HT1080 (cell line): Measurements from ENCODE around the gene SUPT20H. TPM values are rescaled to one million over a fixed set of nuclear protein-coding genes. Genes with fewer than 3 reads are reported as not detected.

Experiments
- DNase-seq: peaks from one replicate; pipeline ENCODE4 v3.0.0-alpha.2; 2015; ENCODE audit warnings: low read depth
- total RNA-seq: library from RNA; depleted of rRNA; stranded (reverse); fragments of >200 nt; shearing (Covaris generic); gene quantifications from 2 replicates; pipeline ENCODE4 v1.2.3, GENCODE V29; 2014; rRNA removed

SUPT20H gene
- total RNA-seq, 1 experiment from 2014 or later, result 25.4 TPM

GRCh38 chr13:37001921-37002250 is 57.6 kb downstream of the SUPT20H start:
- no peak for DNase-seq

DNA sequence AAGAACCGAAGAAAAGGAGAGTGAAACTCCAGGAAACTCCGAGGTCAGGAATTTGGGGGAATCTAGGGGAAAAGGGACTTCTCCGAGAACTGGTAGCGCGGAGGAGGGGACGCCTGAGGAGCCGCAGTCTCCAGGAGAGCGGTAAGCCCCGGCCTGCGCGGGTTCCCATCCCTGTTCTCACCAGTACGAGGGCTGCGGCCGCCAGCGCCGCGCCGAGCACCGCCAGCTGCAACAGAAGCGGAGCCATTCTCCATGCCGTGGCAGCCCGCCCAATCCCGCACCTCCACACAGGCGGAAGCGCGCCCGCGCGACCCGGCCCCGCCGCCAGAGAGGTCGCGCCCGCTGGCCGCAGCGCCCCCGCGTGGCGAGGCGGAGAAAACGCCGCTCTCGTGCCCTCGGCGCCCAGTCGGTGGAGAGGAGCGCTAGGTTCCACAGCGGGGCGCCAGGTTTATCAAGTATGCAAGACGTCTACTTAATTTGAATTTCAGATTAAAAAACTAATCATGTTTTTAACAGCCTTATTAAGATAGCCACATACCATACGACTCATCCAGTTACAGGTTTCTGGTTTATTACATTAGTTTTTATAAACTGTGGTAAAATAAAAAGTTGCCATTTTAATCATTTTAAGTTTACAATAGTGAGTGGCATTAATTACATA is 60.3 kb downstream of the SUPT20H start, which contains the start of gene ALG5:
TSS of gene ALG5 (minus strand) at position 287 of the 661 bp plus-strand sequence. CDS start at position 247, 40 bp downstream.
- peak; percentile 87 for DNase-seq

GRCh38 chr13:36998624-36999041 is 60.9 kb downstream of the SUPT20H start:
- DNase-seq, result no peak

DNA sequence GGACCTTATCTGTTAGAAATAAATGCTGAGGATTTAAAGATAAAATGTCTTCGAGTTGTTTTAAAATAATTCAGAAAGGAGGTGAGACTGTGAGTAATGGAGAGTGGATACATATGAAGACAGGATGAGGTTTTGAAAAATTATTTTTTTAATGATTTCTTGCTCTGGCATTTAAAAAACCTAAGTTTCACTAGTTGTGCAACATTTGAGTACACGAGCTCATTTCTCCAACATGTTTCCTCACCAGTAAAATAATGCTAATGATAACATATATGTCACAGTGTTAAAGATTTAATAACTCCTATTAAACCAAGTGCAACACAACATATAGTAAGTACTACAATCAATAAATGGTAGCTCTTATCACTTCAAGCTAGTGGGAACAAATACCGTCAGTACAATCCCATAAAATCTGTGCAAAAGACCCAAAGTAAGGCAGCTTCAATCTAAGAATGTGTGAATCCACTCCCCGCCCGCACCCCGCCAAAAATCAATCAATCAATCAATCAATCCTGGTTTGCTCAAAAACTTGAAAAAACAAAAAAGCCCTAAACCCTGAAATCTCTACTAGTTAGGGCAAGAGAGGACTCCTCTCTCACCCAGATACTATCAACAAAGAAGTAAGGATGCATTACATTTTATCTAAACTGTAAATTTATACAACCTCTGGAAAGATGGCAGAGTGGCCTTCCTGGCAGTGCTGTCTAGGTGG is 61.6 kb downstream of the SUPT20H start:
- no peak for DNase-seq

- DNase-seq, result no peak
These were observed 67.1 kb downstream of the SUPT20H start for GRCh38 chr13:36992362-36992761.

DNA sequence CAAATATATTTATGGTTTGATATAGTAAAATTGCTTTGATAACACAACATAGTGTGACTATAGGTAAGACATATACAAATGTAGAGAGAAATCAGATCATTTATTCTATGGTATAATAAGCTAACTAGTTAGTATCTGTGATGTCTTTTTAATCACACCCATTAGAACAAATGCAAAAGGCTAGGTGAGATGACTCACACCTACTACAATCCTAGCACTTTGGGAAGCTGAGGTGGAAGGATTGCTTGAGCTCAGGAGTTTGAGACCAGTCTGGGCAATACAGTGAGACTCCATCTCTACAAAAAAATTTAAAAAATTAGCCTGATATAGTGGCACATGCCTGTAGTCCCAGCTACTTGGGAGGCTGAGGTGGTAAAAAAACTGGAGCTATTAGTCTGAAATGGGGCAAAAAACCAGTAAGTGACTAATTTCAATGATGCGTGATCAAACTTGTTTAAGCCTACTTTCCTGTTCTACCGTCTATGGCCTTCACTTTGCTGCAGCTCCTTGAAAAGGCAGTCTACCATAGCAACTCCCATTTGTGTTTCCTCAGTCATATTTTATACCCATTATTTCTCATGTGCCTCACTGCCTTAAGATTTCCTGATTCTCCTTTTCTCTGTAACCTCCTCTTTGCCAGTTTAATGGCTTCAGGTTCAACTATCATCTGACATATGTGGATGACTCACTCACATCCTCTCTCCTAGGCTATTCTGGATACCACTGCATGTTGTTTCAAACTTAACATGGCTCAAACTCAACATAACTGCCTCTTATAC is 72.8 kb downstream of the SUPT20H start:
- DNase-seq, result peak; percentile 73

GRCh38 chr13:36981156-36981743 is 78.2 kb downstream of the SUPT20H start:
- DNase-seq, result peak; percentile 36

DNA sequence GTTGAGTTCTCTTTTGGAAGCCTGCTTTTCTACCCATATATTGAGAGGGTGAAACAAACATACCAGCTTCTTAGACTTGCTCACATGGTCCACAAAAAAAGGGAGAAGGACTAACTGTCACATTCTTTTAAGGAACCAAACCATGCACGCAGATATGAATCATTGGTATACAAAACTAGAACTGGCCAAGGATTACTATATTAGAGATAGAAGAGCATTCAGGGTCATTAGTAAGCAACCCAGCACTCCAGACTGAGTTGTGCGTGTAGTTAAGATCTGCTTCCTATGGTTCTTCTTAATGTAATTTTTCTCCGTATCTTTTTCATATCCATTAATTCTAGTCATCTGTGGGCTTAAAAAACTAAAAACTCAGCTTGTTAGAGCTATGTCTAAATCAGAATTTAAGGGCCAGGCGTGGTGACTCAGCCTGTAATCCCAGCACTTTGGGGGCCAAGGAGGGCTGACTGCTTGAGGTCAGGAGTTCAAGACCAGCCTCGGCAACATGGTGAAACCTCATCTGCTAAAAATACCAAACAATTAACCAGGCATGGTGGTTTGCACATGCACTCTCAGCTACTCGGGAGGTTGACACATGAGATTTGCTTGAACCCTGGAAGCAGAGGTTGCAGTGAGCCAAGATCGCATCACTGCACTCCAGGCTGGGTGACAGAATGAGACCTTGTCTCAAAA is 80.0 kb downstream of the SUPT20H start:
- no peak for DNase-seq

GRCh38 chr13:36975172-36975571 is 84.3 kb downstream of the SUPT20H start:
- no peak for DNase-seq

DNA sequence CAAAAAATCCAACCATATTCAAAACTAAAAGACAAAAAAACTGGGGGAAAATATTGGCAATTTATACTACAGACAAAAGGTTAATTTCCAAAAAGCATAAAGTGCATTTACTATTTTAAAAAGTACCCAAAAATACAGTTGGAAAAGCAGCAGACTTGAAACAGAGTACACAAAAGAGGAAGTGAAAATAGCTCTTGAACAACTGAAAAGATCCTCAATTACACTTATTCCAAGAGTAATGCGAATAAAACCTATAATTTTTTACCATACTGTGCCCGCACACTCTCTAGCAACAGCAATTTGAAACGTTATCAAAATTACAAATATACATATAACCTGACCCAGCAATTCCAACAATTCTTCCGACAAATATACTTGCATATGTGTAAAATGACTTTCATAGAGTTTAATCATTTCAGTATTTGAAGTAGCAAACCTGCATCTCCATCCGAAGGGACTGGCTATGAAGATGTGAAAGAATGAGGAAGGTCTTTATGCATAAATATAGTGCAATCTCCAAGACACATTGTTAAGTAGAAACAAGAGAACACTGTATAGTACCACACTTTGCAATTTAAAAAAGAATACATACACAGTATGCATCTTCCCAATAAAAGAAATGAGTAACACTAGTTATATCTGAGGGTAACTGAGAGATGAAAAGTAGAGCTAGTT is 85.7 kb downstream of the SUPT20H start:
- DNase-seq, result no peak

- DNase-seq, result no peak
These were observed 86.5 kb downstream of the SUPT20H start for GRCh38 chr13:36973009-36973408.

- no peak for DNase-seq
These were observed 93.1 kb downstream of the SUPT20H start for GRCh38 chr13:36966404-36966803.

GRCh38 chr13:36965767-36966166 is 93.7 kb downstream of the SUPT20H start:
- peak; percentile 95 for DNase-seq

DNA sequence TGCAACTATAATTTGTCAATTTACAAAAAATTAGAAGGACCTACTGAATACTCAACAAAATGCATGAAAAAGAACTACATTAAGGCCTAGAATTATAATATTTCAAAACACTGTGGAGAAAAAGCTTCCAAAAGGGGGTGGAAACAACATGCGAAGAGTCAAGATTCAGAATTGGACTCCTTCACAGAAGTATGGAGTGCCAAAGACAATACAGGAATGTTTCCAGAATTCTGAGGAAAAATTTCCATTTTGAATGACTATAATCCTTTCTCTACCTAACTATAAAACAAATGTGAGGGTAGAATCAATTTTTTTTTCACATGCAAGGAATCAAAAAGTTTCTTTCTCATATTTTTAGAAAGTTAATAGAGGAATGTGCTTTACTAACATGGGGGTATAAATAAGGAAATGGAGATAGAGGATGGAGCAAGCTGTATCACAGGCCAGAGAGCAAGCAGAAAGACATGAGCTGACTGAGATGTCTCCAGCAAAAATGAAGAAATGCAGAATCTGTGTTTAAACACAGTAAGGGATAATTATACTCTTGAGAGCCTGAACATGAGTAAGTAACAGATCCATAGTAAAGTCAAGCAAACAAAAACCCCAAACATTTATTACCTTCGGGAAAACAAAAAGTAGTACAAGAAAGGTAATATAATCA is 99.9 kb downstream of the SUPT20H start:
- no peak for DNase-seq

Other genes starting within 250 kb of the SUPT20H start
- 2.0 and 2.3 TPM in 2 replicates for gene RFXAP, start 240.5 kb downstream of the SUPT20H start, total RNA-seq
- 2.1 and 2.8 TPM in 2 replicates for gene SMAD9, start 139.4 kb downstream of the SUPT20H start, total RNA-seq
- 45.4 and 51.5 TPM in 2 replicates for gene ALG5, start 60.3 kb downstream of the SUPT20H start, total RNA-seq
- gene EXOSC8, start 58.9 kb downstream of the SUPT20H start, total RNA-seq, result 82.6 and 94.4 TPM in 2 replicates
- not detected in 2 replicates for gene CSNK1A1L, start 46.0 kb upstream of the SUPT20H start, total RNA-seq